ENCODE results near the gene U2AF1.
"Not testable (repeated sequence)": the region's sequence is repeated elsewhere in the genome, so short reads cannot be mapped to it uniquely, and the experiment has no call there.

U2AF1 gene, protein sequence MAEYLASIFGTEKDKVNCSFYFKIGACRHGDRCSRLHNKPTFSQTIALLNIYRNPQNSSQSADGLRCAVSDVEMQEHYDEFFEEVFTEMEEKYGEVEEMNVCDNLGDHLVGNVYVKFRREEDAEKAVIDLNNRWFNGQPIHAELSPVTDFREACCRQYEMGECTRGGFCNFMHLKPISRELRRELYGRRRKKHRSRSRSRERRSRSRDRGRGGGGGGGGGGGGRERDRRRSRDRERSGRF

DNA sequence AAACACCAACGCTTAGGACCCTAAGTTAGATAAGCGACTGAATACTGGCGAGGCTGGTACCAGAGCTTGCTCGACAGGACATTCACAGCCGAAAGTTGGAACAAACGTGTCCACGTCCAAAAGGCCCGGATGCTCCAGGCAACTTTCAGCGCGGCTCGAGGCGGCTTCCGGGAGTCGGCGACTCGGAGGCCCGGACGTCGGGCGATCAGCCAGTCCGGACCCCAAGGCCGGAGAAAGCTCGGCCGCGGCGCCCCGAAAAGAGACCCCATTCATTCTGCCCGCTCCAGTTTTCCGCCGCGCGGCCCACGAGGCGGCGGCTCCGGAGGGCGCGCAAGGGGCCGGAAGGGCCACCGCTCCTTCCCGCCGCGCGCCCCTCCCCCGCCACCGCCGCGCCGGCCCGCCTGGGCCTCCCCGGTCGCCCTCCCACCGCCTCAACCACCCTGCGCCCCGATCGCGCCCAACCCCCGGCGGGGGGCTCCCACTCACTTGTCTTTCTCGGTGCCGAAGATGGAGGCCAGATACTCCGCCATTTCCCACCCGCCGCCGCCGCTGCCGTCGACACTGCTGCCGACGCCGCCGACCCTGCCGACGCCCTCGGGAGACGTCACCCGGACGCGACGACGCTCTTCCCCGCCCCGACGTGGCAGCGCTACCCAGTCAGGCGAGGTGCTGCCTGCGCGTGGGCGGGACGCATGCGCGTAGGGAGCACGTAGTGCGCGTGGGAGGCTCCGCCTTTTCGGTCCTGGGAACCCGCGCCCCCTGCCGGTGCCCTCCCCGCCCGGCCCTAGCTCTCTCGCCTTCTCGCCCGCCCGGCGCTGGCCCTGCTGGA is at the start of gene U2AF1:
U2AF1 (minus strand) TSS at position 606 of the 829 bp plus-strand sequence; CDS start at position 530, 76 bp downstream.
- not testable (repeated sequence) for DNase-seq

DNA sequence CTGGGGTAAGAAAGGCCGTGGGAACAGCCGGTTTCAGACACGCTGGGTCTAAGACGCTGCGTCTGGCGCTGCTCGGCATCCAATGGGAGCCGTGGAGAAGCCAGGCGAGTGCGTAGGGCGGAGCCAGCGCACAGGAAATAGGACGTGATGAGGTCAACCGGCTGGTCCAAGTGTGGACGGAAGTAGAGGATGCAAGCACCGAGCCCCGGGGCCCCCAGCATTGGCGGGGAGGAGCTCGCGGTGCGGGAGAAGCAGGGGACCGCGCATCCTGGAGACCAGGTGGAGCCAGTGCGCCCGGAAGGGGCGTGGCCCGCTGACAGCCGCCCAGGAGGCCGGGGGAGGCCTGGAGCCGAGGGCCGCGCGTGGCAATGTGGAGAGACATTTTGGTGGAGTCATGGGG is 46.2 kb upstream of the U2AF1 start:
- DNase-seq, result not testable (repeated sequence)

DNA sequence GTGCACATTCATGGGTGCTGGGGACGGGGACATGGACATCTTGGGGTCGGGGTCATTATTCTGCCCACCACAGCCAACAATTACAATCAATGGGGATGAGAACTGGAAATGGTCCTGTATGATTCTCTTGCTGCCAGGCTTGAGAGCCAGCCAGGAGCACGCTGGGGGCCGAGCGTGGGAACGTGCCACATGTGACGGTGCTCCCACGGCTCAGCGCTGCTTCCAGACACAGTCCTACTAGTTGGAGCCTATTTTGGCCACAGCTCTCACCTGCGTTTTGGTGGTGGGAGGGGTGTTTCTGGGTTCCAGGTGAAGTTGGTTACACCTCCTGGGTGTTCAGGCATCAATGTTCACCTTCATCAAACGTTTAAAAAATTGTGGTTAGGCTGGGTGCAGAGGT is 42.0 kb upstream of the U2AF1 start:
- not testable (repeated sequence) for DNase-seq

GRCh38 chr21:43147999-43148398 is 40.6 kb upstream of the U2AF1 start:
- not testable (repeated sequence) for DNase-seq

- not testable (repeated sequence) for DNase-seq
Observed at GRCh38 chr21:43146637-43147036, 39.3 kb upstream of the U2AF1 start.

DNA sequence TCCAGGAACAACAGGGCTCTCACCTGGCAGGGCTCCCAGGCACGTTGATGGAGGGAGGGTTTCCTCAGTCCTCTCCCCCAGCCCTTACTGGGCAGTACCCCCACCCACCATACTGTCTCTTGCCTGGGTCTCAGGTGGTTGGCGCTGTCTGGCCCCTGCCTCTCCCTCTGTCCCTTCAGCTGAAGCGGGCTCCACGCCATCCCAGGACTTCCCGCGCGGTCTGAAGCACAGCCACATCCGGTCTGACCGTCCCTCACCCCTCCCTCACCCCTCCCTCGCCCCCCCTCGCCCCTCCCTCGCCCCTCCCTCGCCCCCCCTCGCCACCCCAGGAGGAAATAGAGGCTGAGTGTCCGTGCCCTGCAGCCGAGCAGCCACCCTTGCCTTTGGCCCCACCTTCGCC is 34.0 kb upstream of the U2AF1 start:
- DNase-seq, result not testable (repeated sequence)

GRCh38 chr21:43138944-43139343 is 31.6 kb upstream of the U2AF1 start:
- DNase-seq, result not testable (repeated sequence)

DNA sequence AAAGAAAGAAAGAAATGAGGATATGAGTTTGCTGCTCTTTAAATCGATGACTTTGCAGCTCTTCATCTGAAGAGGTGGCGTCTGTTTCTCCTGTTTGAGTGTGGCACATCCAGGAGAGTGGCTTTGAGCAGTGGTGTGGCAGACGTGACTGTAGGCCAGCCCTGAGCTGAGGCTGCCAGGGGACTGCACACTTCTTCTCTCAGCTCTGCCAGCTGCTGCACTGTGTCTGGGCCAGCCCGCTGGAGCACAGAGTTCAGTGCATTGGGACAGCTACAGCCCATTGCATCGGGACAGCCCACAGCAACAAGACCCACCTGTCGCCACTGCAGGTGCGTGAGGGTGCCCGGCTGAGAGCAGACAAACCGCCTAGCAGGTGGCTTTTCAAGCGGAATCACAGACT is 27.1 kb upstream of the U2AF1 start:
- DNase-seq, result not testable (repeated sequence)

- not testable (repeated sequence) for DNase-seq
Observed at GRCh38 chr21:43130094-43130493, 22.7 kb upstream of the U2AF1 start.

DNA sequence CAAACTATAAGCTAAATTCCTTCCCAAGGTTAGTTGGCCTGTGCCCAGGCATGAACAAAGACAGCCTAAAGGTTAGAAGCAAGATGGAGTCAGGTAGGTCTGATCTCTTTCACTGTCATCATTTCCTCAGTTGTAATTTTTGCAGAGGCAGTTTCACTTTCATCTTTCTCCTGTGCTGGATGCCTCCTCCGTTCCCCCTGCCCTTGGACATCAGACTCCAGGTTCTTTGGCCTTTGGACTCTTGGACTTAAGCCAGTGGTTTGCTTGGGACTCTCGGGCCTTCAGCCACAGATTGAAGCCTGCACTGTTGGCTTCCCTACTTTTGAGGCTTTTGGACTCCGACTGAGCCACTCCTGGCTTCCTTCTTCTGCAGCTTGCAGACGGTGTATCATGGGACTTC is 8.6 kb upstream of the U2AF1 start:
- not testable (repeated sequence) for DNase-seq

- DNase-seq, result not testable (repeated sequence)
Observed at GRCh38 chr21:43114483-43114882, 7.1 kb upstream of the U2AF1 start.

DNA sequence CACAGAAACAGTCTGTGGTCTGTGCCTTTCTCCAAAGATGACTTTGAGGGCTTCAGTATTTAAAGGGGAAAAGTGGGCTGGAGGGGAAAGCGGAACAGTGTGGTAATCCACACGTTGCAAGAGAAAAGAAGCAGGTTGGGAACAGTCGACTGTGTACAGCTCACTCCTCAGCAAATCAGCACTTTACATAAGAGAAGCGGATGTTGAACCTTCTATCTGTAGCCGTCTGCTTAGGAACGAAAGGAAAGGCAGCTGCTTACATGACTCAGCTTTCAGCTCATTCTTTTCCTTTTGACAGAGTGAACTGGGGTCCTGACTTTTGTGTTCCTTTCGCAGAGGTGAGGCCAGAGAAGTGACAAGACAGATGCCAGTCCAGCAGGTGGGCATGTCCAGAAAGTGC is 1.6 kb upstream of the U2AF1 start:
- DNase-seq, result not testable (repeated sequence)

GRCh38 chr21:43108177-43108576 is 807 bp upstream of the U2AF1 start:
- not testable (repeated sequence) for DNase-seq

GRCh38 chr21:43107794-43108137 is 396 bp upstream of the U2AF1 start:
- not testable (repeated sequence) for DNase-seq

DNA sequence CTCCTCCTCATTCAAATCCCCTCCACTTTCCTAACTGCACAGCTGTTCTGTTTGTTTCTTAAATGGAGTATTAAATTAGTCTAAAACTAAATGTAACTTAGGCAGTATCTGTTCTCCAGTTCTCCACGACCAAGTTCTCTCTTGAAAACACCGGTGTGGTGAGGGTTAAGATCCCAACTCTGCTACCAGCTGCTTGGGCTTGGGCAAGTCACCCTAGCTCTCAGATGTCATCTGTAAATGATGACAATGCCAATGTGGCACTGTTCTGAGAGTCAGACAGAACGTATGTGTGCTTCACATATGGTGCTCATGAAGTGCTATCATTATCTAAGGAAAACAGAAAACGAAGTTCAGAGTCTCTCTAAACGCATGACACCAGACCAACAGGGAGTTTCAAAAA is 2.7 kb downstream of the U2AF1 start:
- DNase-seq, result not testable (repeated sequence)

- DNase-seq, result not testable (repeated sequence)
Observed at GRCh38 chr21:43102281-43102680, 5.1 kb downstream of the U2AF1 start.

DNA sequence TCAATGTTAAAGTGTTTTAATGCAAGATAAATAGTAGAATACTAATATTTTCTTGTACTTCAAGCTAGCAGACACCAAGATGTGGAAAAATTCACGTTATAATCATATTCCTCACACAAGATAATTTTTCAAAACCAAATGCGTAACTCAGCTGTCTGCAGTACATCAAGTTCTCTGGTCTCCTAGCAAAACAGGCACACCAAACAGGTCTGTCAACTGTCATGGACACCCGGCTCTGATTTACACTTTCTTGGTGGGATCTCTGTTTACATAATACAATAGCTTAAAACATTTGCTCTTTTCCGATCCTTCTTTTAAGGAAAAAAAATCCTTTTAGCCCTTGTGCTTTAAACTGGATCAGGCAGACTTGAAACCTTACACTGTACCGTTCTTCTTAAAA is 5.7 kb downstream of the U2AF1 start:
- DNase-seq, result not testable (repeated sequence)

DNA sequence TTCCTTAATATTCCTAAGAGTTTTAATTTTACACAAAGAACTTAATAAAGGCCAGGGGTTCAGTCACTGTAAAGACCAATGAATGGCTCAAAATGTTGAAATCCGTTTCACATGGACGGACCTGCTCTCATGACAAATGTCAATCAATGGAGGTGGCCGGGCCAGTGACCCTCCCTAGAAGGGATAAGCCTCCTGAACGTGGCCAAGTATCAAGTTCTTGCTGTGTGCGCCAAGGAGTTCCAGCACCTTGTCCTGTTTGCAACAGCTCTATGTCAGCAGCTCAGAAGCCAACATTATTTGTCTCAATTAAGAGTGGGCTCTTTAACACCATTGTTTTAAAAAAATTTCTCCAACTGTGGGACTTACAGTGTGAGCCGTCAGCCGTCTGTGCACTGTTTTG is 6.4 kb downstream of the U2AF1 start:
- not testable (repeated sequence) for DNase-seq

GRCh38 chr21:43091979-43092614 is 15.3 kb downstream of the U2AF1 start:
- not testable (repeated sequence) for DNase-seq

DNA sequence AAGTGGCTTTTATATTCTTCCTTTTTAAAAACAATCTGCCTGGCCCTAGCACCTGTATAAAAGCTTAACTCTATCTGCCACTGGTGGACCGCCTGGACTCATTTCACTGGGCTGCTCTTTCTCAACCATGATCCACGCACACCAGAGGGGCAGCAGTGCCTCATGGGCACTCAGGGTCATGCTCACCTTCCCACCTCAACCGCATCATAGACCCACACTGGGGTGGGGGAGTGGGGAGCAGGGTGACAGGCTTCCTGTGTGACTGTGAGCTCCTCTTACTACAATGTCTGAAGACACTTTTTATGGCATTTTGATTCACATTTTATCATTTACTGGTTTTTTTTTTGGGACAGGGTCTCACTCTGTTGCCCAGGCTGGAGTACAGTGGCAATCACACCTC is 16.4 kb downstream of the U2AF1 start:
- not testable (repeated sequence) for DNase-seq

- not testable (repeated sequence) for DNase-seq
Observed at GRCh38 chr21:43089463-43089862, 17.9 kb downstream of the U2AF1 start.

All from nucleus accumbens (tissue), 56 donors.